22Rv1 (cell line): ENCODE measurements around the gene C10orf105.
A peak's percentile ranks its signal among the peaks of the same experiment; 100 is the strongest.

ENCODE experiments used
- H3K27ac ChIP-seq: fragments of 450-650 bp; 2 replicates; pipeline ENCODE4 v1.5.1; 2017
- ZFX ChIP-seq: fragments of 450-650 bp; IDR thresholded peaks from 2 replicates; pipeline ENCODE4 v1.6.1; 2017; ENCODE audit warnings: antibody characterized with exemption, borderline replicate concordance
- TF ChIP-seq, protein P1 (sequence below): fragments of 450-650 bp; IDR thresholded peaks from 2 replicates; pipeline ENCODE4 v1.5.1; 2017; ENCODE audit warnings: mild to moderate bottlenecking

Gene C10orf105

DNA sequence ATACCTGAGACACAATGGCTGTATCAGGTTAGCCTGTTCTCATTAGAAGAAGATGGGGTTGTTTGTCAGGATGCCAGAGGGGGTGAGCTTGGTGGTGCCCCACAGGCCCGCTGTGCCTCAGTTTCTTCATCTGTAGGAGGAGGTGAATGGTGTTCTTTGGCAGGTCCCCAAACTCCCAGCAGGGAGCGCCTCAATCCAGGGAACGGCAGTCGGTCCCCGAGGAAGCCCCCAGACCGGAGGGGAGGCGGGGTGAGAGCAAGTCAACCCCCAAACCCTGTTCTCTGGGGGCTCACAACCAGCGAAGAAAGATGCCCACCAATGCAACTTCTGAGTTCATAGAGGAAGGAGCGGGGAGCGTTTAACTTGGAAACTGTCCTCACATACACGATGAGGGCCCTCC is 16.0 kb downstream of the C10orf105 start:
- TF ChIP-seq ZFX, result no peak
- TF ChIP-seq, protein P1, sequence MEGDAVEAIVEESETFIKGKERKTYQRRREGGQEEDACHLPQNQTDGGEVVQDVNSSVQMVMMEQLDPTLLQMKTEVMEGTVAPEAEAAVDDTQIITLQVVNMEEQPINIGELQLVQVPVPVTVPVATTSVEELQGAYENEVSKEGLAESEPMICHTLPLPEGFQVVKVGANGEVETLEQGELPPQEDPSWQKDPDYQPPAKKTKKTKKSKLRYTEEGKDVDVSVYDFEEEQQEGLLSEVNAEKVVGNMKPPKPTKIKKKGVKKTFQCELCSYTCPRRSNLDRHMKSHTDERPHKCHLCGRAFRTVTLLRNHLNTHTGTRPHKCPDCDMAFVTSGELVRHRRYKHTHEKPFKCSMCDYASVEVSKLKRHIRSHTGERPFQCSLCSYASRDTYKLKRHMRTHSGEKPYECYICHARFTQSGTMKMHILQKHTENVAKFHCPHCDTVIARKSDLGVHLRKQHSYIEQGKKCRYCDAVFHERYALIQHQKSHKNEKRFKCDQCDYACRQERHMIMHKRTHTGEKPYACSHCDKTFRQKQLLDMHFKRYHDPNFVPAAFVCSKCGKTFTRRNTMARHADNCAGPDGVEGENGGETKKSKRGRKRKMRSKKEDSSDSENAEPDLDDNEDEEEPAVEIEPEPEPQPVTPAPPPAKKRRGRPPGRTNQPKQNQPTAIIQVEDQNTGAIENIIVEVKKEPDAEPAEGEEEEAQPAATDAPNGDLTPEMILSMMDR, result no peak
- H3K27ac ChIP-seq, result no peak overlapping the region

DNA sequence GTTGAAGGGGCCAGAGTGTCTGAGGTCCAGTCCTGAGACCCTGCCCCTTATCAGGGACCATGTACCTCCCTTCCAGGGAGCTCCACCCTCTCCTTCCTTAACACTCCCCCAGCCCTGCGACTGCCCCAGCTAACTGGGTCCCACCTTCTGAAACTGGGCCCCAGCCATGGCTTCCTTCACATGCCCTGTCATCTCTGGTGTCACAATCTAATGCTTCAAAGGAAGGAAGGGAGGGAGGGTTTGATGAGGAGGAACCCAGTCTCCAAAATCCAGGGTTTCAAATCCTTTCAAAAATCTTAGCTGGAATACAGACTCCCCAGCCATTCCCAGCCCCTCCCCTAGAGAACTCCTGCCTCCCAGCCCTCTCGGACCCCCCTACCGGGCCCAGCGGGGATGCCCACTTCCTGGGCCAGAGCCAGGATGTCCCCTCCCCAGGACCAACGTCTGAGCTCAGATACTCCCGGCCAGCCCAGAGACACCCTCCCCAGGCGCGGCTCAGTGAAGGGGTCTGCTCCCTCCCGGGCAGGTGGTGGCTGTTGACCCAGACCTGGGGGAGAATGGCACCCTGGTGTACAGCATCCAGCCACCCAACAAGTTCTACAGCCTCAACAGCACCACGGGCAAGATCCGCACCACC is 18.0 kb downstream of the C10orf105 start:
- no peak overlapping the region for H3K27ac ChIP-seq
- TF ChIP-seq, protein P1, result no peak
- TF ChIP-seq ZFX, result no peak

DNA sequence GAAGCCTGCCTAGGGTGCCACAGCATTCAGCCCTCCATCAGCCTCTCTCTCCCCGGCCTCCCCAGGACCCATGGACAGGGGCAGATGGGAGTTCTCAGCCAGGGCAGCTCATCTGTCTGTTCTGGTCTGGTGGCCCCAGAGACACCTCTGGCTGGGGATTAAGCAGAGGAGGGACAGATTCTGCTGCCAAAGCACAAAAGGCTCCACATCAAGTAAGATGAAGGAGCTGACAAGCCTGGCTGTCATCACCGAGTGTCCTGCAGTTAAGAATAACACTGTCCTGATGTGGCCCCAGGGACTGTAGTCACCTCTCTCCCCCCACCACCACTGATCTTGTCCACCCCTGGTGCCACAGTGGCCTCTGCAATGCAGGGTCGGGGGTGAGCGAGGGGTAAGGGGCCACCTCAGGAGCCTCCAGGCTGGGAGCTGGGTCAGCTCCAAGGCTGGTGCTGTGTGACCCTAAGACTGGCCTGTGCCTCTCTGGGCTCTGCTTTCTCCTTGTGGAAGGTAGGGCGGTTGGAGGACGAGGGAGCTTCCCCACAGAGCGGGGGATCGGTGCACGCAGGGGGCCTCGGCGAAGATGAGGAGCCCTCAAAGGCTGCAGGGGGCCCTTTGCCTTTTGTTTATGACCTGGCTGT is 18.7 kb downstream of the C10orf105 start:
- TF ChIP-seq, protein P1, result no peak
- no peak for TF ChIP-seq ZFX
- no peak overlapping the region for H3K27ac ChIP-seq

DNA sequence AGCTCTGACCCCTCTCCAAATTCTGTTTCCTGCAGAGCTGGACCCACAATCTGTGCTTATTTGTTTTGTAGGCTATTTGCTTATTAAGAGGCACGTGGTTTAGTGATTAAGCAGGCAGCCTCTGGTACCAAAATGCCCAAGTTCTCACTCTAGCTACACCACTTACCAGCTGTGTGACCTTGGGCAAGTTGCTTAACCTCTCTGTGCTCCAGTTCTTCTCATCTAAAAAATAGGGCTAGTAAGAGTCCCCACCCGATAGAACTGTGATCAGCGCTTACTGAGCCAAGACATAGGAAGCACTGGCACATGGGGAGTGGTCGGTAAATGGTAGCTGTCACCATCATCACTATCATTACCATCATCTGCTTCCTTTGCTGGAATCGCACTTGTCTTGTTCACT is 20.8 kb downstream of the C10orf105 start:
- no peak overlapping the region for H3K27ac ChIP-seq
- no peak for TF ChIP-seq ZFX
- TF ChIP-seq, protein P1, result no peak

DNA sequence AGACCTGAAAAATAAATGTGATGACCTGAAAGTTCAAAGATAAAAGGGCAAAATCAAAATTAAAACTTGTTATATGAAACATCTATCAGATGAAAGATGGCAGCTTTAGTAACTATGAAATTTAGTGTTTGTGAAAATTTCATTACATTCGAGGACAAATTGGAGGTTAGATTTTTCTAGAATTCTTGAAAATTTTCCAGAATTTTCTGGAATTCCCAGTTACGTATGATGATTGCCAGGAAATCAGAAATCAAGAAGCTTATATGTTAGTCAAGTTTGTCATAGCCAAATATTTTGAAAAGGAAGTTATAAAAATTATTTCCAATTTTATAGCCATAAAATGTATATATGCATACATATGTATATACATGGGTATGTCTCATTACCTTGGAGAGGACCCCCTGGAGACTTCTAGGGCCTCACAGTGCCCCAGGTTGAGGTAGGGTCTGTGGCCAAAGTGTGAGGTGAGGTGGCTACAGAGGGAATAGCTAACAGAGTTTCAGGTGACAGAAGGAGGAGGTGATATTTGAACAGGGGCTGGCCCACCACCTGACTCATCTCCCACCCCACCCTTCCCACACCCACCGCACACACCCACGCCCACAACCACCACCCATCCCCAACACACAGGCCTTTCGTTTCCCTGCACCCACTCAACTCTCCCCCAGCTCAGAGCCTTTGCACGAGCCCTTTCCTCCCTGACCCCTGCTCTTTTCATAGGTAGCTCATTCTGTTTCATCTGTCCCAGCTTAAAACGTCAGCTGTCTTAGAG is 21.5 kb downstream of the C10orf105 start:
- no peak overlapping the region for H3K27ac ChIP-seq
- TF ChIP-seq, protein P1, result no peak

- H3K27ac ChIP-seq, result no peak overlapping the region
- TF ChIP-seq, protein P1, result peak; percentile 98
- no peak for TF ChIP-seq ZFX
Measured at GRCh38 chr10:71696628-71697326, 22.8 kb downstream of the C10orf105 start.
